GM23338 (cell line): ENCODE measurements around the gene CENPP. TPM values are rescaled to one million over a fixed set of nuclear protein-coding genes. Genes with fewer than 3 reads are reported as not detected.

Experiments
- ATAC-seq: fragments of 200-7000 bp; cut with Tn5 transposase; 3 replicates; pipeline ENCODE4 v1.9.1; 2020
- DNase-seq: peaks from one replicate; pipeline ENCODE4 v3.0.0-alpha.2; 2015; ENCODE audit warnings: low spot score
- H2AFZ ChIP-seq: fragments of 200-600 bp; sonication (generic); 2 replicates; pipeline ENCODE4 v1.8.0; 2016; ENCODE audit warnings: antibody characterized with exemption, mild to moderate bottlenecking, moderate library complexity
- H3F3A ChIP-seq: fragments of 200-600 bp; sonication (generic); replicated peaks from 2 replicates; pipeline ENCODE4 v1.8.0; 2017; ENCODE audit warnings: antibody characterized with exemption, mixed run types, low read depth
- H3K27ac ChIP-seq: fragments of 200-600 bp; sonication (generic); 2 replicates; pipeline ENCODE4 v1.6.1; 2016; ENCODE audit warnings: low read depth
- H3K27me3 ChIP-seq: fragments of 200-600 bp; sonication (generic); 2 replicates; pipeline ENCODE4 v1.8.0; 2016; ENCODE audit warnings: mild to moderate bottlenecking, mixed run types, moderate library complexity; ENCODE audit not compliant: insufficient read depth
- H3K36me3 ChIP-seq: fragments of 200-600 bp; sonication (generic); 2 replicates; pipeline ENCODE4 v1.8.0; 2016; ENCODE audit warnings: mild to moderate bottlenecking; ENCODE audit not compliant: insufficient read depth
- H3K4me1 ChIP-seq: fragments of 200-600 bp; sonication (generic); 2 replicates; pipeline ENCODE4 v1.8.0; 2016; ENCODE audit warnings: mild to moderate bottlenecking, moderate library complexity; ENCODE audit not compliant: insufficient read depth
- H3K4me2 ChIP-seq: fragments of 200-600 bp; sonication (generic); 2 replicates; pipeline ENCODE4 v1.7.1; 2017; ENCODE audit warnings: mixed run types
- H3K4me3 ChIP-seq: fragments of 200-600 bp; sonication (generic); 2 replicates; pipeline ENCODE4 v1.6.1; 2016; ENCODE audit warnings: mixed run types
- H3K79me2 ChIP-seq: fragments of 200-600 bp; sonication (generic); replicated peaks from 2 replicates; pipeline ENCODE4 v1.8.0; 2017; ENCODE audit warnings: mild to moderate bottlenecking; ENCODE audit not compliant: insufficient read depth
- H3K9me2 ChIP-seq: fragments of 200-600 bp; sonication (generic); 2 replicates; pipeline ENCODE4 v1.8.0; 2017; ENCODE audit not compliant: insufficient read depth
- H4K20me1 ChIP-seq: fragments of 200-600 bp; sonication (generic); replicated peaks from 2 replicates; pipeline ENCODE4 v1.8.0; 2017; ENCODE audit warnings: mild to moderate bottlenecking; ENCODE audit not compliant: insufficient read depth
- H3K27ac Mint-ChIP-seq: 2 replicates; pipeline ENCODE4 v1.8.0; 2020; ENCODE audit warnings: inconsistent platforms, mild to moderate bottlenecking, moderate library complexity, mixed read lengths
- H3K27me3 Mint-ChIP-seq: 3 replicates; pipeline ENCODE4 v1.8.0; 2022; ENCODE audit warnings: low read depth, mild to moderate bottlenecking, moderate library complexity, mixed read lengths, inconsistent platforms; ENCODE audit not compliant: insufficient read depth, poor library complexity
- H3K36me3 Mint-ChIP-seq: 3 replicates; pipeline ENCODE4 v1.8.0; 2021; ENCODE audit warnings: low read depth, mild to moderate bottlenecking, inconsistent platforms, moderate library complexity, mixed read lengths
- H3K4me1 Mint-ChIP-seq: 3 replicates; pipeline ENCODE4 v1.8.0; 2020; ENCODE audit warnings: mild to moderate bottlenecking, inconsistent platforms, mixed read lengths
- H3K4me3 Mint-ChIP-seq: 3 replicates; pipeline ENCODE4 v1.8.0; 2021; ENCODE audit warnings: moderate library complexity, mild to moderate bottlenecking, inconsistent platforms, mixed read lengths
- H3K9me3 Mint-ChIP-seq: 3 replicates; pipeline ENCODE4 v1.8.0; 2020; ENCODE audit warnings: moderate library complexity, mild to moderate bottlenecking, inconsistent platforms, mixed read lengths
- CREB1 ChIP-seq: fragments of 250-450 bp; sonication (Bioruptor Pico); IDR thresholded peaks from 2 replicates; pipeline ENCODE4 v1.5.0; 2020; ENCODE audit warnings: low read depth, mild to moderate bottlenecking, moderate library complexity
- EZH2 ChIP-seq: fragments of 200-600 bp; sonication (generic); IDR thresholded peaks from one replicate; pipeline ENCODE4 v1.8.0; 2017; ENCODE audit warnings: antibody characterized with exemption, mild to moderate bottlenecking, low read depth; ENCODE audit not compliant: unreplicated experiment
- EZH2phosphoT487 ChIP-seq: fragments of 200-600 bp; sonication (generic); IDR thresholded peaks from one replicate; pipeline ENCODE4 v1.8.1; 2018; ENCODE audit warnings: antibody characterized with exemption; ENCODE audit not compliant: unreplicated experiment
- JUNB ChIP-seq: IDR thresholded peaks from one replicate; pipeline ENCODE4 v1.6.1; 2016; ENCODE audit warnings: antibody characterized with exemption; ENCODE audit not compliant: unreplicated experiment
- NANOG ChIP-seq: IDR thresholded peaks from 2 replicates; pipeline ENCODE4 v1.6.1; 2016; ENCODE audit warnings: antibody characterized with exemption, borderline replicate concordance
- POLR2AphosphoS5 ChIP-seq: IDR thresholded peaks from 2 replicates; pipeline ENCODE4 v1.6.1; 2016; ENCODE audit warnings: antibody characterized with exemption, low read depth
- STAT1 ChIP-seq: IDR thresholded peaks from one replicate; pipeline ENCODE4 v1.6.1; 2016; ENCODE audit warnings: antibody characterized with exemption; ENCODE audit not compliant: unreplicated experiment
- ZNF114 ChIP-seq: fragments of 250-450 bp; sonication (Bioruptor Pico); IDR thresholded peaks from 2 replicates; pipeline ENCODE4 v1.5.0; 2020; ENCODE audit warnings: mild to moderate bottlenecking, moderate library complexity
- ZNF331 ChIP-seq: fragments of 250-450 bp; sonication (Bioruptor Pico); IDR thresholded peaks from 2 replicates; pipeline ENCODE4 v1.5.0; 2020; ENCODE audit warnings: low read depth, mild to moderate bottlenecking, moderate library complexity
- polyA plus RNA-seq: library from polyadenylated mRNA; unstranded; fragments of >200 nt; fragmentation: Nextera tagmentation; extraction: Ambion mirVana; gene quantifications from 2 replicates; pipeline ENCODE4 v1.2.1, GENCODE V29; 2016
- total RNA-seq: library from RNA; depleted of rRNA; stranded (reverse); fragments of >200 nt; shearing (Covaris generic); gene quantifications from 2 replicates; pipeline ENCODE4 v1.2.3, GENCODE V29; 2014
- TF ChIP-seq, protein P1 (sequence below): fragments of 250-450 bp; sonication (Bioruptor Pico); IDR thresholded peaks from 2 replicates; pipeline ENCODE4 v1.5.0; 2020; ENCODE audit warnings: mild to moderate bottlenecking, moderate library complexity
- TF ChIP-seq, protein P2 (sequence below): IDR thresholded peaks from one replicate; pipeline ENCODE4 v1.6.1; 2018; ENCODE audit warnings: antibody characterized with exemption; ENCODE audit not compliant: unreplicated experiment
- TF ChIP-seq, protein P3 (sequence below), 2 experiments: fragments of 200-600 bp in 1 of 2; sonication (generic) in 1 of 2; conservative IDR thresholded peaks; 2 replicates each; pipeline versions ENCODE4 v1.5.1 to v1.6.1; 2016 to 2017; ENCODE audit warnings: antibody characterized with exemption in 2 of 2, low read depth in 2 of 2, mild to moderate bottlenecking in 2 of 2, moderate library complexity in 1 of 2
- TF ChIP-seq, protein P4 (sequence below): IDR thresholded peaks from 2 replicates; pipeline ENCODE4 v1.6.1; 2016; ENCODE audit warnings: antibody characterized with exemption

The CENPP gene
- total and polyA plus RNA-seq, 2 experiments from 2014 or later = 11.0 to 12.6 TPM

DNA sequence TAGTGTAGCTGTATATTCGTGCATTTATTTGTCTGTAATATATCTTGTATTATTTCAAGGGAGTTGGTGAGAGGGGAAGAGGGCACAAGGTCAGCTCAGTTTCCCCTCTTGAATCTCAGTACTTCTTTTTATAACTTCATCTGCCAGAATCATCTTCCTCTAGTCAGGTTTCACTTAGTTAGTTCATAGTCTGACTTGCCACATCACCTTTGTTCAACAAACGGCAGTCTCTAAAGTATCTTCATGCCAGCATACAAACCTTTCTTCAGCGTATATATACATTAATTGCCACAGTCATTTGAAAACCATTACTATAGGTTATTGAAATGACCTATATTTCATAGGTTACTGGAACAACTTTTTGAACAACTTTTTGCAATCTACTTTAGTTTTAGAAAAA is 208.5 kb downstream of the CENPP start:
- ATAC-seq (no peak), DNase-seq (no peak)
- Histone ChIP-seq H3K79me2 (no peaks in the 10 kb centered on the region), H4K20me1 (no peaks in the 10 kb centered on the region), H2AFZ (no peak overlapping the region), H3K4me3 (no peak overlapping the region), H3K9me2 (no peaks in the 10 kb centered on the region), H3K4me2 (no peak overlapping the region), H3K27me3 (no peaks in the 10 kb centered on the region), H3F3A (no peaks in the 10 kb centered on the region), H3K27ac (no peak overlapping the region), H3K4me1 (no peaks in the 10 kb centered on the region), H3K36me3 (no peaks in the 10 kb centered on the region)
- Mint-ChIP-seq H3K27ac (no peak overlapping the region), H3K4me3 (no peak overlapping the region), H3K27me3 (no peaks in the 10 kb centered on the region), H3K4me1 (peaks cover 16% of the 10 kb centered on the region; the same call in 2 of the 3 replicates), H3K36me3 (no peaks in the 10 kb centered on the region), H3K9me3 (no peaks in the 10 kb centered on the region)
- TF ChIP-seq NANOG (no peak), CREB1 (CRISPR knock-in tag) (no peak), ZNF331 (CRISPR knock-in tag) (no peak), ZNF114 (CRISPR knock-in tag) (no peak), POLR2AphosphoS5 (no peak), EZH2phosphoT487 (no peak), JUNB (no peak), STAT1 (no peak), EZH2 (no peak)
- TF ChIP-seq, protein P1, sequence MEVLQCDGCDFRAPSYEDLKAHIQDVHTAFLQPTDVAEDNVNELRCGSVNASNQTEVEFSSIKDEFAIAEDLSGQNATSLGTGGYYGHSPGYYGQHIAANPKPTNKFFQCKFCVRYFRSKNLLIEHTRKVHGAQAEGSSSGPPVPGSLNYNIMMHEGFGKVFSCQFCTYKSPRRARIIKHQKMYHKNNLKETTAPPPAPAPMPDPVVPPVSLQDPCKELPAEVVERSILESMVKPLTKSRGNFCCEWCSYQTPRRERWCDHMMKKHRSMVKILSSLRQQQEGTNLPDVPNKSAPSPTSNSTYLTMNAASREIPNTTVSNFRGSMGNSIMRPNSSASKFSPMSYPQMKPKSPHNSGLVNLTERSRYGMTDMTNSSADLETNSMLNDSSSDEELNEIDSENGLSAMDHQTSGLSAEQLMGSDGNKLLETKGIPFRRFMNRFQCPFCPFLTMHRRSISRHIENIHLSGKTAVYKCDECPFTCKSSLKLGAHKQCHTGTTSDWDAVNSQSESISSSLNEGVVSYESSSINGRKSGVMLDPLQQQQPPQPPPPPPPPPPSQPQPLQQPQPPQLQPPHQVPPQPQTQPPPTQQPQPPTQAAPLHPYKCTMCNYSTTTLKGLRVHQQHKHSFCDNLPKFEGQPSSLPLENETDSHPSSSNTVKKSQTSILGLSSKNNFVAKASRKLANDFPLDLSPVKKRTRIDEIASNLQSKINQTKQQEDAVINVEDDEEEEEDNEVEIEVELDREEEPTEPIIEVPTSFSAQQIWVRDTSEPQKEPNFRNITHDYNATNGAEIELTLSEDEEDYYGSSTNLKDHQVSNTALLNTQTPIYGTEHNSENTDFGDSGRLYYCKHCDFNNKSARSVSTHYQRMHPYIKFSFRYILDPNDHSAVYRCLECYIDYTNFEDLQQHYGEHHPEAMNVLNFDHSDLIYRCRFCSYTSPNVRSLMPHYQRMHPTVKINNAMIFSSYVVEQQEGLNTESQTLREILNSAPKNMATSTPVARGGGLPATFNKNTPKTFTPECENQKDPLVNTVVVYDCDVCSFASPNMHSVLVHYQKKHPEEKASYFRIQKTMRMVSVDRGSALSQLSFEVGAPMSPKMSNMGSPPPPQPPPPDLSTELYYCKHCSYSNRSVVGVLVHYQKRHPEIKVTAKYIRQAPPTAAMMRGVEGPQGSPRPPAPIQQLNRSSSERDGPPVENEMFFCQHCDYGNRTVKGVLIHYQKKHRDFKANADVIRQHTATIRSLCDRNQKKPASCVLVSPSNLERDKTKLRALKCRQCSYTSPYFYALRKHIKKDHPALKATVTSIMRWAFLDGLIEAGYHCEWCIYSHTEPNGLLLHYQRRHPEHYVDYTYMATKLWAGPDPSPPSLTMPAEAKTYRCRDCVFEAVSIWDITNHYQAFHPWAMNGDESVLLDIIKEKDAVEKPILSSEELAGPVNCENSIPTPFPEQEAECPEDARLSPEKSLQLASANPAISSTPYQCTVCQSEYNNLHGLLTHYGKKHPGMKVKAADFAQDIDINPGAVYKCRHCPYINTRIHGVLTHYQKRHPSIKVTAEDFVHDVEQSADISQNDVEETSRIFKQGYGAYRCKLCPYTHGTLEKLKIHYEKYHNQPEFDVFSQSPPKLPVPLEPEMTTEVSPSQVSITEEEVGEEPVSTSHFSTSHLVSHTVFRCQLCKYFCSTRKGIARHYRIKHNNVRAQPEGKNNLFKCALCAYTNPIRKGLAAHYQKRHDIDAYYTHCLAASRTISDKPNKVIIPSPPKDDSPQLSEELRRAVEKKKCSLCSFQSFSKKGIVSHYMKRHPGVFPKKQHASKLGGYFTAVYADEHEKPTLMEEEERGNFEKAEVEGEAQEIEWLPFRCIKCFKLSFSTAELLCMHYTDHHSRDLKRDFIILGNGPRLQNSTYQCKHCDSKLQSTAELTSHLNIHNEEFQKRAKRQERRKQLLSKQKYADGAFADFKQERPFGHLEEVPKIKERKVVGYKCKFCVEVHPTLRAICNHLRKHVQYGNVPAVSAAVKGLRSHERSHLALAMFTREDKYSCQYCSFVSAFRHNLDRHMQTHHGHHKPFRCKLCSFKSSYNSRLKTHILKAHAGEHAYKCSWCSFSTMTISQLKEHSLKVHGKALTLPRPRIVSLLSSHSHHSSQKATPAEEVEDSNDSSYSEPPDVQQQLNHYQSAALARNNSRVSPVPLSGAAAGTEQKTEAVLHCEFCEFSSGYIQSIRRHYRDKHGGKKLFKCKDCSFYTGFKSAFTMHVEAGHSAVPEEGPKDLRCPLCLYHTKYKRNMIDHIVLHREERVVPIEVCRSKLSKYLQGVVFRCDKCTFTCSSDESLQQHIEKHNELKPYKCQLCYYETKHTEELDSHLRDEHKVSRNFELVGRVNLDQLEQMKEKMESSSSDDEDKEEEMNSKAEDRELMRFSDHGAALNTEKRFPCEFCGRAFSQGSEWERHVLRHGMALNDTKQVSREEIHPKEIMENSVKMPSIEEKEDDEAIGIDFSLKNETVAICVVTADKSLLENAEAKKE (CRISPR knock-in tag) = no peak
- TF ChIP-seq, protein P2, sequence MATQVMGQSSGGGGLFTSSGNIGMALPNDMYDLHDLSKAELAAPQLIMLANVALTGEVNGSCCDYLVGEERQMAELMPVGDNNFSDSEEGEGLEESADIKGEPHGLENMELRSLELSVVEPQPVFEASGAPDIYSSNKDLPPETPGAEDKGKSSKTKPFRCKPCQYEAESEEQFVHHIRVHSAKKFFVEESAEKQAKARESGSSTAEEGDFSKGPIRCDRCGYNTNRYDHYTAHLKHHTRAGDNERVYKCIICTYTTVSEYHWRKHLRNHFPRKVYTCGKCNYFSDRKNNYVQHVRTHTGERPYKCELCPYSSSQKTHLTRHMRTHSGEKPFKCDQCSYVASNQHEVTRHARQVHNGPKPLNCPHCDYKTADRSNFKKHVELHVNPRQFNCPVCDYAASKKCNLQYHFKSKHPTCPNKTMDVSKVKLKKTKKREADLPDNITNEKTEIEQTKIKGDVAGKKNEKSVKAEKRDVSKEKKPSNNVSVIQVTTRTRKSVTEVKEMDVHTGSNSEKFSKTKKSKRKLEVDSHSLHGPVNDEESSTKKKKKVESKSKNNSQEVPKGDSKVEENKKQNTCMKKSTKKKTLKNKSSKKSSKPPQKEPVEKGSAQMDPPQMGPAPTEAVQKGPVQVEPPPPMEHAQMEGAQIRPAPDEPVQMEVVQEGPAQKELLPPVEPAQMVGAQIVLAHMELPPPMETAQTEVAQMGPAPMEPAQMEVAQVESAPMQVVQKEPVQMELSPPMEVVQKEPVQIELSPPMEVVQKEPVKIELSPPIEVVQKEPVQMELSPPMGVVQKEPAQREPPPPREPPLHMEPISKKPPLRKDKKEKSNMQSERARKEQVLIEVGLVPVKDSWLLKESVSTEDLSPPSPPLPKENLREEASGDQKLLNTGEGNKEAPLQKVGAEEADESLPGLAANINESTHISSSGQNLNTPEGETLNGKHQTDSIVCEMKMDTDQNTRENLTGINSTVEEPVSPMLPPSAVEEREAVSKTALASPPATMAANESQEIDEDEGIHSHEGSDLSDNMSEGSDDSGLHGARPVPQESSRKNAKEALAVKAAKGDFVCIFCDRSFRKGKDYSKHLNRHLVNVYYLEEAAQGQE = no peak
- TF ChIP-seq, protein P3, sequence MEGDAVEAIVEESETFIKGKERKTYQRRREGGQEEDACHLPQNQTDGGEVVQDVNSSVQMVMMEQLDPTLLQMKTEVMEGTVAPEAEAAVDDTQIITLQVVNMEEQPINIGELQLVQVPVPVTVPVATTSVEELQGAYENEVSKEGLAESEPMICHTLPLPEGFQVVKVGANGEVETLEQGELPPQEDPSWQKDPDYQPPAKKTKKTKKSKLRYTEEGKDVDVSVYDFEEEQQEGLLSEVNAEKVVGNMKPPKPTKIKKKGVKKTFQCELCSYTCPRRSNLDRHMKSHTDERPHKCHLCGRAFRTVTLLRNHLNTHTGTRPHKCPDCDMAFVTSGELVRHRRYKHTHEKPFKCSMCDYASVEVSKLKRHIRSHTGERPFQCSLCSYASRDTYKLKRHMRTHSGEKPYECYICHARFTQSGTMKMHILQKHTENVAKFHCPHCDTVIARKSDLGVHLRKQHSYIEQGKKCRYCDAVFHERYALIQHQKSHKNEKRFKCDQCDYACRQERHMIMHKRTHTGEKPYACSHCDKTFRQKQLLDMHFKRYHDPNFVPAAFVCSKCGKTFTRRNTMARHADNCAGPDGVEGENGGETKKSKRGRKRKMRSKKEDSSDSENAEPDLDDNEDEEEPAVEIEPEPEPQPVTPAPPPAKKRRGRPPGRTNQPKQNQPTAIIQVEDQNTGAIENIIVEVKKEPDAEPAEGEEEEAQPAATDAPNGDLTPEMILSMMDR (conservative IDR thresholded peaks at IDR 0.05; ENCODE audit: low read depth in 2 of 2) = no peak
- TF ChIP-seq, protein P4, sequence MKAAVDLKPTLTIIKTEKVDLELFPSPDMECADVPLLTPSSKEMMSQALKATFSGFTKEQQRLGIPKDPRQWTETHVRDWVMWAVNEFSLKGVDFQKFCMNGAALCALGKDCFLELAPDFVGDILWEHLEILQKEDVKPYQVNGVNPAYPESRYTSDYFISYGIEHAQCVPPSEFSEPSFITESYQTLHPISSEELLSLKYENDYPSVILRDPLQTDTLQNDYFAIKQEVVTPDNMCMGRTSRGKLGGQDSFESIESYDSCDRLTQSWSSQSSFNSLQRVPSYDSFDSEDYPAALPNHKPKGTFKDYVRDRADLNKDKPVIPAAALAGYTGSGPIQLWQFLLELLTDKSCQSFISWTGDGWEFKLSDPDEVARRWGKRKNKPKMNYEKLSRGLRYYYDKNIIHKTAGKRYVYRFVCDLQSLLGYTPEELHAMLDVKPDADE = no peak
